Stimulated activated CD8-positive, alpha-beta memory T cell treated with anti-CD3 and anti-CD28 coated beads, Interleukin-7, amount 100 ng/mL, for 1 hour (primary cell): ENCODE measurements around the gene GPR62.
"Not testable (repeated sequence)": the region's sequence is repeated elsewhere in the genome, so short reads cannot be mapped to it uniquely, and the experiment has no call there.

Source experiments
- DNase-seq, 2 donors: peaks; one replicate each; pipeline ENCODE4 v3.0.0-alpha.2; 2020; ENCODE audit warnings: low read depth in 2 of 2

GPR62 gene

GRCh38 chr3:51955175-51955892, at the start of gene GPR62:
GPR62 (plus strand) TSS chr3:51955381; CDS start chr3:51955653, 272 bp downstream.
- DNase-seq = no peak

DNA sequence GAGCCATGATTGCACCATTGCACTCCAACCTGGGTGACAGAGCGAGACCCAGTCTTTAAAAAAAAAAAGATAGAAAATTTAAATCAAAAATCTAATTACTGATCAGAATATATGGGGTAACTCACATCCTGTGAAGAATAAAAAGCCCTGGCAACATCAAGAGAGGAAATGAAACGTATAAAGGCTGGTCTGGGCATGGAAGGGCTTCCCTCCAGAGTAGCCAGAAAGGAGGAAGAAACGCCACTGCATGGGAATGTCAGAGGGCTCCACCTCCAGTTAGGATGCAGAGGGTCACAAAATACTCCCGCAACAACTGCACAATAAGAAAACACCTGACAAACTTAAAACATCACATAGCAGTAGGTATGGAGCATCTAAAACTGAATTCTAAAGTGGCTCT, 47.2 kb upstream of the GPR62 start:
- no peak for DNase-seq

DNA sequence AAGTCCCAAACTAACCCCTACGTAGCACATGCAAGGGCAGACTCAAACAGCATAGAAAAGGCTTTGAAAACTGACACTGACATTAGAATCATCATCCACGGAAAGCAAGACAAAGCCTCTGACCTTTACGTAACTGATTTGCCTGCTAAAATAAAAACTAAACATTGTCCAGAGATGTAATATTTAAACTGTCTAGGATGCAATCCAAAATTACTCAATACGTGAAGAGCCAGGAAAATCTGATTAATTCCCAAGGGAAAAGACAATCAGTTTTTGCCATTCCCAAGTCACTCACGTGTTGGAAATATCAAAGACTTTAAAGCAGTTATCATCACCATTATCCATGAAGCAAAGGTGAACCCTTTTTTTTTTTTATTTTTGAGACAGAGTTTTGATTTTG, 38.8 kb upstream of the GPR62 start:
- no peak for DNase-seq

- no peak for DNase-seq
Observed at GRCh38 chr3:51921081-51921578, 34.1 kb upstream of the GPR62 start.

DNA sequence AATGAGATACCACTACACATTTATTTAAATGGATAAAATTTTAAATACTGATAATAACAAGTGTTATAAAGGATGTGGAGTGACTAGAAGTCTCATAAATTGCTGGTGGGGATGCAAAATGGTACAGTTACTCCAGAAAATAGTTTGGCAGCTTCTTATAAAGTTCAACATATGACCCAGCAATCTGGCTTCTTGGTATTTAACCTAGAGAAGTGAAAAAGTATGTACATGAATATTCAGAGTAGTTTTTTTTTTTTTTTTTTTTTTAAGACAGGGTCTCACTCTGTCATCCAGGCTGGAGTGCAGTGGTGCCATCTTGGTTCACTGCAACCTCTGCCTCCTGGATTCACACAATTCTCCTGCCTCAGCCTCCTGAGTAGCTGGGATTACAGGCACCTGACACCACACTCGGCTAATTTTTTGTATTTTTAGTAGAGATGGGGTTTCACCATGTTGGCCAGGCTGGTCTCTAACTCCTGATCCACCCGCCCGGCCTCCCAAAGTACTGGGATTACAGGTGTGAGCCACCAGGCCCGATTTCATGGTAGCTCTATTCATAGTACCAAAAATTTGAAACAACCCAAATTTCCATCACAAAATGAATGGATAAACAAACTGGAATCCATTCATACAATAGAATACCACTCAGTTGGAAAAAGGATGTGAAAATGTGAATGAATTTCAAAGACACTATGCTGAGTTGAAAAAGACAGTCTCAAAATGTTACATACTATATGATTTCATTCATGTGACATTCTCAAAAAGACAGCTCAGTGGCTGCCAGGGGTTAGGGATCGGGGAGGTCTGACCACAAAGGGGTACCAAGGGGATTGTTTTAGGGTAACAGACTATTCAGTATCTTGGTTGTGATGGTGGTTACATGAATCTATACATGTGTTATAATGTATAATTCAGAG, 27.9 kb upstream of the GPR62 start:
- DNase-seq = no peak

- DNase-seq = no peak
Observed at GRCh38 chr3:51928438-51928837, 26.7 kb upstream of the GPR62 start.

DNA sequence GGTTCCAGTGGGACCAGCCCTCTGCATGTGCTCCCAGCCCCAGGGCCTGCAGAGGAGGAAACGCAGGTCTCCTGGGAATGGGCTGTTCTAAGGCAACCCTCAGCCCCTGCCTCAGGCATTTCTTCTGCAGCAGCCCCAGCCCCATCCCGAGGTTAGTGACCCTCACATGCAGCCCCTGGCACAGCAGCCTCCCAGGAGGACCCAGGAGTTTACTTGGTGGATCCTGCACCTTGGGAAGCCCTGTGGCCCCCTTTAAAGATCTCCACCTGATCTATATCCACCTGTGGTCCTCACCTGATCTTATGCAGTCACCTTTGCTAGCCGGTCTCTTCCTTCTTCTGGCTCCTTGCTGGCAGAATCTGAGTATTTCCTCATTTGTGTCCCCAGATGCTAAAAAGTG, 26.2 kb upstream of the GPR62 start:
- not testable (repeated sequence) for DNase-seq

DNA sequence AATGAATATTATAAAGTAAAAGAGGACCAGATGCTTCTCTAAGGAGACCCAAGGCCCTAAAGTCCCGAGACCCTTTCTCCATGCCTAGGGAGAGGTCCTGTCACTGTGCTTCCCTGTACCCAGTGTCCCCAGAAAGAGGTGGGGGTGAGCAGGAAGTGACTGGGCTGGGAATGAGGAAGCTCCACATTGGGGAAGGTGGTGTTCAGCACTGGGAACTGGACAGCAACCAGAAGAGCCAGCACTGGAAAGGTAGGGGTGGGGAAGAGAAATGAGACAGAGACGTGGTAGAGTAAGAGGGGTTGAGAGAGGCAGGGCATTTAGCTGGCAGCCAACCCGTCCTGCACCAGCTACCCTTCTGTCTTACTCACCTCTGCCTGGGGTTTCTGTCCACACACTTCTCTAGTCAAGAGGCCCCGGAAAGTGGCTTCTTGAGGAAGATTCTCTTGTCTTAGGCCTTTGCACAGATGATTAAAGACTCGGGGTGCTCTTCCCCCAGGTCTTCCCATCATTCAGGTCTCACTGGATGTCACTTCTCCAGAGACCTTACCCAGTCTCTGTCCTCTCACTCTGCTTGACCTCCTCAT, 25.7 kb upstream of the GPR62 start:
- DNase-seq = no peak

DNA sequence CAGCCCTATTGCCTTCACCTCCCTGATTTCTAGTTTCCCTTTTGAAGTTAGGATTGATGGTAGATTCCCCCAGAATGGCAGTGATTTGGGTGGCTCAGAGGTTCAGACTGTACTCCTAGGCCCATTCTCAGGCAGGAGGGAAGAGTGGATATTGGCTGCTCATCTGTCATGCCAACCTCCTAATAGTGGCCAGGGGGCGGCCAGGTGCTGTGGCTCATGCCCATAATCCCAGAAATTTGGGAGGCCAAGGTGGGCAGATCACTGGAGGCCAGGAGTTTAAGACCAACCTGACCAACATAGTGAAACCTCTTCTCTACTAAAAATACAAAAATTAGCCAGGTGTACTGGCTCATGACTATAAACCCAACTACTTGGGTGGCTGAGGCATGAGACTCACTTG, 24.7 kb upstream of the GPR62 start:
- DNase-seq = no peak

- no peak for DNase-seq
Observed at GRCh38 chr3:51931756-51932155, 23.4 kb upstream of the GPR62 start.

GRCh38 chr3:51932471-51933370, 22.5 kb upstream of the GPR62 start:
- DNase-seq = no peak

GRCh38 chr3:51933471-51934138, 21.6 kb upstream of the GPR62 start:
- DNase-seq = no peak

GRCh38 chr3:51934139-51934850, 20.9 kb upstream of the GPR62 start:
- no peak for DNase-seq

GRCh38 chr3:51934991-51935885, 19.9 kb upstream of the GPR62 start:
- no peak for DNase-seq

GRCh38 chr3:51935886-51936755, 19.1 kb upstream of the GPR62 start:
- DNase-seq = no peak

GRCh38 chr3:51937014-51937413, 18.2 kb upstream of the GPR62 start:
- no peak for DNase-seq

DNA sequence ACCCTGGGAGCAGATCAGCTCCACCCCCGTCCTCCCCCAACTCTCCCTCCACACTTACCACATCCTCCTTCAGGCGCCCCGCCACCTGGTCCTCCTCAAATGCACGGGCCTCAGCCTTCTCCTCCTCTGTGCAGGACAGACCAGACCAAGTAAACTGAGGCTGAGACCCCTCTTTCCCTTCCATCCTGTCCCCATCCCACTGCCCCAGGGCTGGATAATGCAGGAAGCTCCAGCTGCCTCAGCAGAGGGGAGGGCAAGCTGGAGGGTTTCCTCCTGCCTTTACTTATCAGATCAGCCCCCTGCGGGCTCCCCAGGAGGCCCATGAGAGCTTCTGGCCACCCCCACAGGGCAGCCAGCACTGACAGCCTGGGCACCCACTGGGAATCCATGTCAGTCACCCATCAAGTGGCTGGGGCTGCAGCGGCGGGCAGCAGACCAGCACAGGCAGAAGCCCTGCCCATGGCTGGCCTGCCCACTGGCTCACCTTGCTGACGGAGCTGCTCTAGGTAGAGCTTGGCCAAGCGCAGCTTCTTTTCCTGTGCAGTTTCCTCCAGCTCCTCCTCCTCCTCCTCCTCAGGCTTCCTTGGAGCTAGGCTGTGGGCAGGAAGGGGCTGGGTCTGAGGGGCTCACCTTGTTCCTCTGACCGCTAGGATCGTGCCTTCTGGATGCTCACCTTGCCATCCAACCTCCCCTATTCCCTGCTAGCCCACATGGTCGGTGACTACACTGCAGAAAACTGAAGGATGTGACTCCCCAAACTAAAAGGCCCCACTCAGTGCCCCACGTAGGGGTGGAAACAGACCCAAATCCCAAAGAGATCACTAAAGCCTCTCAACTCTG, 17.4 kb upstream of the GPR62 start:
- no peak for DNase-seq
